K562 (cell line): ENCODE data around the gene TMC1. TPM values are rescaled to one million over a fixed set of nuclear protein-coding genes. Genes with fewer than 3 reads are reported as not detected.

ENCODE experiments used
- BRCA1 ChIP-seq, 2 experiments: fragments of 450-650 bp in 1 of 2; sonication (generic) in 1 of 2; formaldehyde crosslinking in 1 of 2; IDR thresholded peaks; 2 replicates each; pipeline versions ENCODE4 v1.5.0 to v1.6.1; 2017 to 2020; ENCODE audit warnings: mild to moderate bottlenecking in 1 of 2, missing genetic modification reagents in 1 of 2
- C11orf30 ChIP-seq: fragments of 450-650 bp; IDR thresholded peaks from 2 replicates; pipeline ENCODE4 v1.6.1; 2016; ENCODE audit warnings: low read depth, mild to moderate bottlenecking
- CCAR2 ChIP-seq: fragments of 200-400 bp; formaldehyde crosslinking; IDR thresholded peaks from 2 replicates; pipeline ENCODE4 v1.6.1; 2017; ENCODE audit warnings: mild to moderate bottlenecking, low read depth, low read length
- MAFG ChIP-seq: fragments of 450-650 bp; conservative IDR thresholded peaks from 2 replicates; pipeline ENCODE4 v1.6.1; 2016; ENCODE audit warnings: missing genetic modification characterization, missing compliant biosample characterization
- NFE2 ChIP-seq: IDR thresholded peaks from 2 replicates; pipeline ENCODE4 v1.6.1; 2014; ENCODE audit warnings: antibody characterized with exemption, low read depth
- ZNF124 ChIP-seq: sonication (generic); formaldehyde crosslinking; IDR thresholded peaks from 2 replicates; pipeline ENCODE4 v1.8.1; 2022; ENCODE audit warnings: missing genetic modification reagents
- polyA plus RNA-seq, 8 experiments: library from polyadenylated mRNA; depleted of rRNA in 4 of 8; stranded (reverse) in 5 of 8; unstranded in 3 of 8; fragments of >200 nt; fragmentation: Nextera tagmentation in 2 of 8; fragmentation: Illumina TruSeq in 1 of 8; extraction: Ambion mirVana in 2 of 8; extraction: Trizol in 1 of 8; gene quantifications; 2 replicates each; pipeline versions ENCODE4 v1.2.1 to v1.2.3, GENCODE V29; 2011 to 2014; ENCODE audit warnings: inconsistent platforms in 1 of 8, missing spikeins in 1 of 8
- total RNA-seq, 7 experiments: library from RNA; depleted of rRNA in 6 of 7; stranded (reverse); fragments of >200 nt in 6 of 7; fragmentation: Illumina TruSeq in 2 of 7; extraction: Trizol in 2 of 7; gene quantifications; 2 replicates each; pipeline versions ENCODE4 v1.2.1 to v1.2.3, GENCODE V29; 2011 to 2021; ENCODE audit warnings: low replicate concordance in 1 of 7
- TF ChIP-seq, protein P1 (sequence below): sonication (generic); formaldehyde crosslinking; IDR thresholded peaks from 2 replicates; pipeline ENCODE4 v1.8.0; 2023; ENCODE audit warnings: mild to moderate bottlenecking, missing genetic modification reagents
- TF ChIP-seq, protein P2 (sequence below): IDR thresholded peaks from 2 replicates; pipeline ENCODE4 v1.6.1; 2011; ENCODE audit not compliant: insufficient read length; ENCODE audit errors: extremely low read depth
- TF ChIP-seq, protein P3 (sequence below): fragments of 250-450 bp; sonication (Bioruptor Pico); IDR thresholded peaks from 2 replicates; pipeline ENCODE4 v1.5.0; 2021; ENCODE audit warnings: mild to moderate bottlenecking, moderate library complexity
- TF ChIP-seq, protein P4 (sequence below): fragments of 250-450 bp; sonication (Bioruptor Pico); IDR thresholded peaks from 2 replicates; pipeline ENCODE4 v1.4.0; 2020; ENCODE audit warnings: mild to moderate bottlenecking, moderate library complexity

The TMC1 gene
- total and polyA plus RNA-seq, 9 of the 15 experiments (the other 6 are each of a cell fraction or from before 2014, with no cell fraction given), result 0.10 to 0.15 TPM; not detected in 7

DNA sequence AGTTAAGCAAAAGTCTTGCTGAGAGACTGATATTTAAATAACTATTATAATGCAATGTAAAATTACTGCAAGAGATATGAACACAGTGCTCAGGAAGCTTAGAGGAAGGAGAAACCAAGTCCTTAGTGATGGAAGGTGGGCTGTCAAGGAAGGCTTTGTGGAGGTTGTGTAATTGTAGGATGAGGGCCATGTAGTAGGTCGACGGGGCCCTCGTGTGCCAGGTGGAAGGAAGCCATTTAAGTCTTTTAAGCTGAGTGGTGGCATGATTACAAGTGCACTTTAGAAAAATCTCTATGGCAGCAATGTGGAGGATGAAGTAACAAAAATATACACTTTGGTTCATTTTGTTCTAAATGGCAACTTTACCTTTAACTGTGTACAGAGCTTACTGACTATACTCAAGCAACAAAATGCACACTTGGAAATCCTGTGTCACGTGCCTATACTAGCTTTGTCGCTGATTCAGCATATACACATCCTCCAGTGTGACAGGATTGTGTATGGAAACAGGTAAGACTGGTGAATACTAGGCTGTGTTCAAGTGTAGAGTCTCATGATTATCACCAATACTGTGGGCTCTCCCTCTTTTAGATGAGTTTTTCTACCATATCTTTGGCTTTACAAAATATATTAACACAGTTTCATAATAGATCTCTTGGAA is 78.6 kb downstream of the TMC1 start (continued):
- TF ChIP-seq NFE2 (no peak), BRCA1 (IDR thresholded peaks at IDR 0.05) (no peak), BRCA1 (CRISPR knock-in tag; IDR thresholded peaks at IDR 0.05) (no peak), C11orf30 (peak; percentile 75), CCAR2 (no peak), ZNF124 (CRISPR knock-in tag) (no peak), MAFG (tag) (peak; percentile 48; the same call in 1 of the 2 replicates)
- TF ChIP-seq, protein P1, sequence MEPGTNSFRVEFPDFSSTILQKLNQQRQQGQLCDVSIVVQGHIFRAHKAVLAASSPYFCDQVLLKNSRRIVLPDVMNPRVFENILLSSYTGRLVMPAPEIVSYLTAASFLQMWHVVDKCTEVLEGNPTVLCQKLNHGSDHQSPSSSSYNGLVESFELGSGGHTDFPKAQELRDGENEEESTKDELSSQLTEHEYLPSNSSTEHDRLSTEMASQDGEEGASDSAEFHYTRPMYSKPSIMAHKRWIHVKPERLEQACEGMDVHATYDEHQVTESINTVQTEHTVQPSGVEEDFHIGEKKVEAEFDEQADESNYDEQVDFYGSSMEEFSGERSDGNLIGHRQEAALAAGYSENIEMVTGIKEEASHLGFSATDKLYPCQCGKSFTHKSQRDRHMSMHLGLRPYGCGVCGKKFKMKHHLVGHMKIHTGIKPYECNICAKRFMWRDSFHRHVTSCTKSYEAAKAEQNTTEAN (CRISPR knock-in tag), result no peak
- TF ChIP-seq, protein P2, sequence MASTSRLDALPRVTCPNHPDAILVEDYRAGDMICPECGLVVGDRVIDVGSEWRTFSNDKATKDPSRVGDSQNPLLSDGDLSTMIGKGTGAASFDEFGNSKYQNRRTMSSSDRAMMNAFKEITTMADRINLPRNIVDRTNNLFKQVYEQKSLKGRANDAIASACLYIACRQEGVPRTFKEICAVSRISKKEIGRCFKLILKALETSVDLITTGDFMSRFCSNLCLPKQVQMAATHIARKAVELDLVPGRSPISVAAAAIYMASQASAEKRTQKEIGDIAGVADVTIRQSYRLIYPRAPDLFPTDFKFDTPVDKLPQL, result no peak
- TF ChIP-seq, protein P3, sequence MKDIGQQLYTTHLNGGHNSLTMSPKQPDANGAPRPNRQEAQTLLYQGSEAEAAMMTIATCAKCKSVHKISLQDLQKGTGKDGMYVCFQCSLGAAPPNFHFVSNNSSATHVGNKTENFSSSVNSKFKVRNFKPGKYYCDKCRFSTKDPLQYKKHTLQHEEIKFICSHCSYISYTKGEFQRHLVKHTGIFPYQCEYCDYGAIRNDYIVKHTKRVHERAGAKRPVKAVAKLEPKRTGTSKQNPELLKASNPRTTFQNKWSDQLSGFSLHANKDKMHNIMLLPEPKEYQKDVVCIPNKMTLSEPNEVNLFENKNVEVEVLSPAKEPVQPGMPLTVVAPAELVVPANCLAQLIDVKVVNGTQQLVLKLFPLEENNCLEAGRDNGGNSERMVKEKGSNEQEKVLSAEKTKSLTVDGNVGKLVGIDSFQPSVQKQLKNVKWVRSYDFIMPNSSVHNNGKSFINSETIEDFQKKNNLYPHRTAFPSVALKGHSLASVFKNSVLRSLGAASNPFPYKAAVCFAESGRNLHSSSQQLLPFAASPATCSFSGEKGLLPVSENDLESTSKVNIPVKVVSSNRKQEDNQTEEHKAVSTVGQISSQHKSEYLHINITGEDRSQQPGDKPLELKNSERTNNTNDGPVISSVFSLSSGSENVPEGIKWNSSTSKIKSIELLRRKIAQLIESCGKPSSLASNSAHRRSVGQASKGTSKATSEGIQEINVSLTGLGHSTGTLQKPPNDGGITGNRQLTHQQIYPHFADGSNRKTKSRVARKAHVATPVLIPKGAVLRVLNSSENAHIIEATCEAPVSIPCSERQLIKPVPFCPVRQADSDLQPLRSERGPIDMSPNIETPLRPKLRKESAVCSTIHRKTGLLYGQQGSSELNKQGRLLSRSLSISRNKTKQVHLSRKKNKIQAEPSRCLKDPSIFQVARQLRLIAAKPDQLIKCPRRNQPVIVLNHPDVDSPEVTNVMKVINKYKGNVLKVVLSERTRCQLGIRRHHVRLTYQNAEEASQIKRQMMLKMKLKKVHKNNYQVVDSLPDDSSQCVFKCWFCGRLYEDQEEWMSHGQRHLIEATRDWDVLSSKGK (CRISPR knock-in tag), result no peak
- TF ChIP-seq, protein P4, sequence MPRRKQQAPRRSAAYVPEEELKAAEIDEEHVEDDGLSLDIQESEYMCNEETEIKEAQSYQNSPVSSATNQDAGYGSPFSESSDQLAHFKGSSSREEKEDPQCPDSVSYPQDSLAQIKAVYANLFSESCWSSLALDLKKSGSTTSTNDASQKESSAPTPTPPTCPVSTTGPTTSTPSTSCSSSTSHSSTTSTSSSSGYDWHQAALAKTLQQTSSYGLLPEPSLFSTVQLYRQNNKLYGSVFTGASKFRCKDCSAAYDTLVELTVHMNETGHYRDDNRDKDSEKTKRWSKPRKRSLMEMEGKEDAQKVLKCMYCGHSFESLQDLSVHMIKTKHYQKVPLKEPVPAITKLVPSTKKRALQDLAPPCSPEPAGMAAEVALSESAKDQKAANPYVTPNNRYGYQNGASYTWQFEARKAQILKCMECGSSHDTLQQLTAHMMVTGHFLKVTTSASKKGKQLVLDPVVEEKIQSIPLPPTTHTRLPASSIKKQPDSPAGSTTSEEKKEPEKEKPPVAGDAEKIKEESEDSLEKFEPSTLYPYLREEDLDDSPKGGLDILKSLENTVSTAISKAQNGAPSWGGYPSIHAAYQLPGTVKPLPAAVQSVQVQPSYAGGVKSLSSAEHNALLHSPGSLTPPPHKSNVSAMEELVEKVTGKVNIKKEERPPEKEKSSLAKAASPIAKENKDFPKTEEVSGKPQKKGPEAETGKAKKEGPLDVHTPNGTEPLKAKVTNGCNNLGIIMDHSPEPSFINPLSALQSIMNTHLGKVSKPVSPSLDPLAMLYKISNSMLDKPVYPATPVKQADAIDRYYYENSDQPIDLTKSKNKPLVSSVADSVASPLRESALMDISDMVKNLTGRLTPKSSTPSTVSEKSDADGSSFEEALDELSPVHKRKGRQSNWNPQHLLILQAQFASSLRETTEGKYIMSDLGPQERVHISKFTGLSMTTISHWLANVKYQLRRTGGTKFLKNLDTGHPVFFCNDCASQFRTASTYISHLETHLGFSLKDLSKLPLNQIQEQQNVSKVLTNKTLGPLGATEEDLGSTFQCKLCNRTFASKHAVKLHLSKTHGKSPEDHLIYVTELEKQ (CRISPR knock-in tag), result no peak
